Mesenchymal stem cell (in vitro differentiated cells and primary cell): ENCODE data around the gene DDX6.
"Not testable (repeated sequence)": the region's sequence is repeated elsewhere in the genome, so short reads cannot be mapped to it uniquely, and the experiment has no call there.

Experiments used
- DNase-seq: peaks from one replicate; pipeline ENCODE4 v3.0.0-alpha.2; 2013
- H2AFZ ChIP-seq: one replicate; pipeline ENCODE4 v1.6.1; 2013; ENCODE audit warnings: low read depth, mild to moderate bottlenecking, control low read depth, inconsistent platforms, low read length, moderate library complexity
- H2AK5ac ChIP-seq: 2 replicates; pipeline ENCODE4 v1.6.1; 2013; ENCODE audit warnings: low read length, moderate library complexity, mild to moderate bottlenecking, inconsistent platforms; ENCODE audit not compliant: severe bottlenecking
- H2BK120ac ChIP-seq: one replicate; pipeline ENCODE4 v1.6.1; 2013; ENCODE audit warnings: low read depth, mild to moderate bottlenecking, inconsistent platforms, low read length, moderate library complexity
- H2BK12ac ChIP-seq, 2 experiments: one replicate each; pipeline ENCODE4 v1.6.1; 2013; ENCODE audit warnings: inconsistent platforms in 2 of 2, low read length in 2 of 2, mild to moderate bottlenecking in 2 of 2, moderate library complexity in 2 of 2, control low read depth in 1 of 2
- H2BK15ac ChIP-seq: one replicate; pipeline ENCODE4 v1.6.1; 2013; ENCODE audit warnings: mild to moderate bottlenecking, low read depth, inconsistent platforms; ENCODE audit not compliant: poor library complexity, severe bottlenecking
- H2BK5ac ChIP-seq: 2 replicates; pipeline ENCODE4 v1.6.1; 2013; ENCODE audit warnings: low read depth, mild to moderate bottlenecking, low read length, control low read depth, inconsistent platforms; ENCODE audit not compliant: poor library complexity, severe bottlenecking
- H3K14ac ChIP-seq, 2 experiments: one replicate each; pipeline ENCODE4 v1.6.1; 2013; ENCODE audit warnings: inconsistent platforms in 2 of 2, low read length in 2 of 2, control low read depth in 1 of 2, mild to moderate bottlenecking in 1 of 2, moderate library complexity in 1 of 2
- H3K18ac ChIP-seq, 2 experiments: one replicate each; pipeline ENCODE4 v1.6.1; 2013; ENCODE audit warnings: inconsistent platforms in 2 of 2, low read length in 2 of 2, control low read depth in 1 of 2, low read depth in 1 of 2, mild to moderate bottlenecking in 1 of 2
- H3K23ac ChIP-seq, 2 experiments: one replicate each; pipeline ENCODE4 v1.6.1; 2013; ENCODE audit warnings: inconsistent platforms in 2 of 2, low read length in 2 of 2, mild to moderate bottlenecking in 2 of 2, moderate library complexity in 2 of 2, control low read depth in 1 of 2
- H3K27ac ChIP-seq: 2 replicates; pipeline ENCODE4 v1.5.1; 2013; ENCODE audit warnings: mild to moderate bottlenecking, moderate library complexity, low read length, control low read depth, inconsistent platforms; ENCODE audit not compliant: poor library complexity, severe bottlenecking
- H3K27me3 ChIP-seq, 2 experiments: 2 replicates each; pipeline versions ENCODE4 v1.6.1 to v1.7.0; 2013; ENCODE audit warnings: low read length in 2 of 2, mild to moderate bottlenecking in 2 of 2, moderate library complexity in 2 of 2, control low read depth in 1 of 2, inconsistent platforms in 1 of 2; ENCODE audit not compliant: control insufficient read depth in 1 of 2, insufficient read depth in 1 of 2
- H3K36me3 ChIP-seq, 2 experiments: 2 replicates each; pipeline versions ENCODE4 v1.6.1 to v1.7.0; 2013; ENCODE audit warnings: low read length in 2 of 2, control low read depth in 1 of 2, inconsistent platforms in 1 of 2, low read depth in 1 of 2, mild to moderate bottlenecking in 1 of 2; ENCODE audit not compliant: insufficient read depth in 2 of 2, control insufficient read depth in 1 of 2
- H3K4ac ChIP-seq, 2 experiments: one replicate each; pipeline ENCODE4 v1.6.1; 2013; ENCODE audit warnings: inconsistent platforms in 2 of 2, low read length in 2 of 2, mild to moderate bottlenecking in 2 of 2, moderate library complexity in 2 of 2, control low read depth in 1 of 2, low read depth in 1 of 2
- H3K4me1 ChIP-seq: 2 replicates; pipeline ENCODE4 v1.6.1; 2013; ENCODE audit warnings: low read depth, low read length, control low read depth; ENCODE audit not compliant: control insufficient read depth, insufficient read depth
- H3K4me2 ChIP-seq: 2 replicates; pipeline ENCODE4 v1.6.1; 2013; ENCODE audit warnings: low read length, mild to moderate bottlenecking, inconsistent platforms; ENCODE audit not compliant: poor library complexity, severe bottlenecking
- H3K4me3 ChIP-seq, 2 experiments: 2 replicates each; pipeline versions ENCODE4 v1.5.1 to v1.7.0; 2013; ENCODE audit warnings: low read length in 2 of 2, mild to moderate bottlenecking in 2 of 2, control low read depth in 1 of 2, low read depth in 1 of 2; ENCODE audit not compliant: insufficient read depth in 1 of 2
- H3K79me1 ChIP-seq: replicated peaks from 2 replicates; pipeline ENCODE4 v1.6.1; 2013; ENCODE audit warnings: mild to moderate bottlenecking, control low read depth, low read length, inconsistent platforms; ENCODE audit not compliant: poor library complexity, severe bottlenecking
- H3K9ac ChIP-seq: 2 replicates; pipeline ENCODE4 v1.7.0; 2013; ENCODE audit warnings: mild to moderate bottlenecking, low read length, moderate library complexity
- H3K9me3 ChIP-seq: 2 replicates; pipeline ENCODE4 v1.7.0; 2013; ENCODE audit warnings: mild to moderate bottlenecking, low read length; ENCODE audit not compliant: control insufficient read depth
- H4K8ac ChIP-seq: one replicate; pipeline ENCODE4 v1.6.1; 2013; ENCODE audit warnings: inconsistent platforms, mild to moderate bottlenecking, low read length, moderate library complexity
- H4K91ac ChIP-seq: one replicate; pipeline ENCODE4 v1.6.1; 2013; ENCODE audit warnings: mild to moderate bottlenecking, low read length, inconsistent platforms
- WGBS: methylation state at CpG from one replicate; pipeline ENCODE4 v1.1.7; 2013; ENCODE audit warnings: mixed read lengths; 5-methylcytosine and 5-hydroxymethylcytosine counted together

The DDX6 gene

DNA sequence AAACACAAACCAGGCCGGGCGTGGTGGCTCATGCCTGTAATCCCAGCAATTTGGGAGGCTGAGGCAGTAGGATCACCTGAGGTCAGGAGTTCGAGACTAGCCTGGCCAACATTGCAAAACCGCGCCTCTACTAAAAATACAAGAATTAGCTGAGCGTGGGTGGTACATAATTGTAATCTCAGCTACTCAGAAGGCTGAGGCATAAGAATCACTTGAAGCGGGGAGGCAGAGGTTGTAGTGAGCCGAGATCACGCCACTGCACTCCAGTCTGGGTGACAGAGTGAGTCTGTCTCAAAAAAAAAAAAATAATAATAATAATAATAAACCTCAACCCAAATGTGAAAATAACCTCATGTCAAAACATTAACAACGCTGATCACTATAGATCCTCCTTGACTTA lies 29.0 kb downstream of the DDX6 start:
- H4K8ac ChIP-seq, H3K18ac ChIP-seq, H3K4me3 ChIP-seq, H4K91ac ChIP-seq, H2AFZ ChIP-seq, H3K4ac ChIP-seq, H2BK15ac ChIP-seq, H3K9ac ChIP-seq, H2BK120ac ChIP-seq, H3K23ac ChIP-seq, H3K27ac ChIP-seq, DNase-seq, H3K27me3 ChIP-seq, H2AK5ac ChIP-seq, H3K9me3 ChIP-seq, H2BK5ac ChIP-seq, H3K79me1 ChIP-seq, H3K14ac ChIP-seq, H2BK12ac ChIP-seq, H3K4me2 ChIP-seq, H3K4me1 ChIP-seq: not testable (repeated sequence)
- 95% methylated on average over 7 of the region's 10 CpGs for WGBS
- H3K36me3 ChIP-seq: peaks cover 45 to 93% of the 10 kb centered on the region in 2 experiments

DNA sequence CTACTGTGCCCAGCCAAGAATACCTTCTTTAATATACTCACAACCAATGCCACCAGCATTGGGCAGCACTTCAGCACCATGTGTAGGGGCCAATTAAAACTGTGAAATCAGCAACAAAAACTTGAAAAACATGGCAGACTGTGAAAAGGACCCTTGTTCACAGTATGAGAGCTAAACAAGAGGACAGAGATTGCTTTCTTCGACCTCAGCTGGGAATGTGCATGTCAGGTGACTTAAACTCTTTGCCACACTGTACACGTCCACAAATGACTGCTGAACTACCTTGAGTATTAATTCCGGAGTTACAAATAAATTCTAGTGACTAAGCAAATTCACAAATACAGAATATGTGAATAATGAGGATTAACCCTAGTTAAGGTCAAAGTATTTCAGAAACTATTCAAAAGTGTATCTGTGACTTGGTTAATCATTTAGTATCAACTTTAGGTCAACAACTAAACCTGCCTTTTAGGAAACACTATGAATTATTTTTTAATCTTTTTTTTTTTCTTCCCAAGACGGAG lies 33.0 kb downstream of the DDX6 start:
- H4K8ac ChIP-seq: no peak overlapping the region
- 81% methylated on average over 2 of the region's 4 CpGs for WGBS
- H4K91ac ChIP-seq: no peak overlapping the region
- H3K9ac ChIP-seq: no peak overlapping the region
- no peaks in the 10 kb centered on the region for H3K27me3 ChIP-seq
- H3K79me1 ChIP-seq: peaks cover 16% of the 10 kb centered on the region
- H3K9me3 ChIP-seq: no peaks in the 10 kb centered on the region
- DNase-seq: no peak
- no peak overlapping the region for H3K27ac ChIP-seq
- no peak overlapping the region for H3K4me3 ChIP-seq
- no peak overlapping the region for H2AFZ ChIP-seq
- no peak overlapping the region for H3K23ac ChIP-seq
- H2AK5ac ChIP-seq: no peak overlapping the region
- no peak overlapping the region for H2BK5ac ChIP-seq
- no peak overlapping the region for H3K18ac ChIP-seq
- H2BK15ac ChIP-seq: no peak overlapping the region
- no peak overlapping the region for H3K14ac ChIP-seq
- H3K36me3 ChIP-seq: peaks cover 48 to 95% of the 10 kb centered on the region in 2 experiments
- H3K4ac ChIP-seq: no peak overlapping the region
- no peak overlapping the region for H2BK120ac ChIP-seq
- no peak overlapping the region for H2BK12ac ChIP-seq
- no peaks in the 10 kb centered on the region for H3K4me1 ChIP-seq
- no peak overlapping the region for H3K4me2 ChIP-seq

DNA sequence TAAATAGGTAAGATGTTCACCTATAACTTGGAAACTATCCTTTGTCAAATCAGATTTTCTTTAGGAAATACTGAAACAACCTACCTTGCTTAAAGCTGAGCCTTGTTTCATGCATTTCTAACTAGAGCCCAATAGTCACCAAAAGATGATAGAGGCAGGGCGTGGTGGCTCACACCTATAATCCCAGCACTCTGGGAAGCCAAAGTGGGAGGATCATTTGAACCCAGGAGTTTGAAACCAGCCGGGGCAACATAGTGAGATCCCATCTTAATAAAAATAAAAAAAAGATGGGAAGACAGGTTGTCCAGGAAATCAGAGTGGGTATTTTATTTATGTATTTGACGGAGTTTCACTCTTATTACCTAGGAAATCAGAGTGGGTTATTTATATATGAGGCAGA lies 38.3 kb downstream of the DDX6 start:
- H3K23ac ChIP-seq: no peak overlapping the region
- no peak overlapping the region for H3K4ac ChIP-seq
- H3K4me3 ChIP-seq: no peak overlapping the region
- H3K79me1 ChIP-seq: peaks cover 20% of the 10 kb centered on the region
- no peak overlapping the region for H2BK15ac ChIP-seq
- no peak overlapping the region for H3K9ac ChIP-seq
- H3K4me2 ChIP-seq: no peak overlapping the region
- WGBS: 100% methylated on average over 3 of the region's 3 CpGs
- H2AK5ac ChIP-seq: no peak overlapping the region
- no peak overlapping the region for H3K27ac ChIP-seq
- H3K36me3 ChIP-seq: peaks cover 22 to 94% of the 10 kb centered on the region in 2 experiments
- H3K18ac ChIP-seq: no peak overlapping the region
- no peak overlapping the region for H3K14ac ChIP-seq
- DNase-seq: no peak
- H3K4me1 ChIP-seq: no peaks in the 10 kb centered on the region
- H2BK5ac ChIP-seq: no peak overlapping the region
- H2BK12ac ChIP-seq: no peak overlapping the region
- H2BK120ac ChIP-seq: no peak overlapping the region
- no peak overlapping the region for H4K91ac ChIP-seq
- no peaks in the 10 kb centered on the region for H3K27me3 ChIP-seq
- no peak overlapping the region for H2AFZ ChIP-seq
- H4K8ac ChIP-seq: no peak overlapping the region
- no peaks in the 10 kb centered on the region for H3K9me3 ChIP-seq

DNA sequence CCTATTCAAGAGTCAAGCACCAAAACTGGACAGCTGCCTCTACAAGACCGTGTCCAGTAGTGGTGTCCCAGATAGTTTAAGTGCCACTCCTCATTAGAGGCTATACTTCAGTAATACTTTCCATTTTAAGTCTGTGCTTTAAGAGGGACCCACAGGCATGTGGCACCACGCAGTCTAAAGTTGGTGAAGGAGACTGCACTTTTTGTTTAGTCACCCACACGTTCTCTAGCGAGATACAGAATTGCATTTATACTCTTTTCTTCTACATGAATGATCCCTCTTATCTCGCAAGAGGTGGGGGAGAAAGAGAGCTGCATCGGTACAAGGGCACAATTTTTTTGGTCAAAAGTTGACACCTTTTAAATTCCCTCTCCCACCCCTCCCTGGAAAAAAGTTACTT lies 41.5 kb downstream of the DDX6 start:
- Histone ChIP-seq H2AFZ (no peak overlapping the region), H3K14ac (no peak overlapping the region), H3K4me1 (no peaks in the 10 kb centered on the region), H2BK120ac (no peak overlapping the region), H3K4ac (no peak overlapping the region), H4K8ac (peak overlapping the region; percentile 9), H3K36me3 (peaks cover 16 to 65% of the 10 kb centered on the region in 2 experiments), H3K27me3 (no peaks in the 10 kb centered on the region), H2BK5ac (no peak overlapping the region), H3K4me2 (no peak overlapping the region), H3K9me3 (no peaks in the 10 kb centered on the region), H4K91ac (no peak overlapping the region), H2BK15ac (no peak overlapping the region), H3K4me3 (no peak overlapping the region), H3K79me1 (peaks cover 12% of the 10 kb centered on the region), H2AK5ac (no peak overlapping the region), H3K23ac (no peak overlapping the region), H3K27ac (no peak overlapping the region), H2BK12ac (no peak overlapping the region), H3K9ac (no peak overlapping the region), H3K18ac (no peak overlapping the region)
- 90% methylated on average over 5 of the region's 6 CpGs for WGBS
- no peak for DNase-seq
